ENCODE data around the gene SMAD3. TPM values are rescaled to one million over a fixed set of nuclear protein-coding genes. Genes with fewer than 3 reads are reported as not detected.

The SMAD3 gene
- total and polyA plus RNA-seq, 10 of the 15 experiments (the other 5 are each of a cell fraction or from before 2014, with no cell fraction given) = 5.6 to 43.2 (median 16.0) TPM

DNA sequence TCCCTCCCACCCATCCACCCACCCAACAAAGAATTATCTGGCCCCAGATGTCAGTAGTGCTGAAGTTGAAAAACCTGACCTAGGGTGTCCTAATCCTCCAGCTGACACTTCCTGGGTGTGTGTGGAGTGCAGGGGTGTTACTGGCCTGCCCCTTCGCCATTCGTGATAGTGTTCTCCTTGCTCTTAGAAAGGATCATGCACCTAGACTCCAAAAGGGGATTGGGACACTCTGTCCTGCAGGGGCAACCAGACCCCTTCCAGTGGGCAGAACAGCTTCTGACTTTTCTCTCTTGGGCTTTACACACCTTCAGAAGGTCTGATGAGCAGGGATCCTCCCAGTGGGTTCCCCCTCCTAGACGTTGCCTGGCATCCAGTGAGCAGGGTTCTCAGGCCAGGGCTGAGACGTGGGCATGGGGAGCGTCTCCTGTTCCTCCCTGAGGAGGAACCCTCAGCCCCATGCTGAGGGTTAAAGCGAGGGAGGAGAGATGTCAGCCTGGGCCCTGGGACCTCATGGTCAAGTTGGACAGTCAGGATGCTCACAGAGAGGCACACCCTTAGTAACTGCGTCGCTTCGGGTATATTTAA lies 114.1 kb downstream of the SMAD3 start:
- Histone ChIP-seq H4K20me1 (ENCODE audit: control insufficient read depth, insufficient read depth) (no peaks in the 10 kb centered on the region), H2AFZ (ENCODE audit: control insufficient read depth, low read depth, low read length) (no peak overlapping the region), H3K4me3 (no peak overlapping the region), H3K9ac (ENCODE audit: control insufficient read depth, insufficient read depth, low read length) (no peak overlapping the region), H3K36me3 (ENCODE audit: control insufficient read depth in 2 of 2, insufficient read depth in 2 of 2, low read length in 1 of 2) (peaks cover 25 to 30% of the 10 kb centered on the region in 2 experiments), H3K27ac (ENCODE audit: control insufficient read depth, insufficient read depth) (no peak overlapping the region), H3K27me3 (replicated peaks in 1 of 2; ENCODE audit: control insufficient read depth in 2 of 2, insufficient read depth in 2 of 2, low read length in 1 of 2) (no peaks in the 10 kb centered on the region), H3K4me1 (ENCODE audit: control insufficient read depth, insufficient read depth, low read length) (peaks cover 12% of the 10 kb centered on the region), H3K79me2 (ENCODE audit: control insufficient read depth, insufficient read depth, low read length) (no peaks in the 10 kb centered on the region), H3K9me3 (replicated peaks; ENCODE audit: control insufficient read depth, insufficient read depth, low read length) (no peaks in the 10 kb centered on the region), H3K4me2 (ENCODE audit: control insufficient read depth, insufficient read depth) (no peak overlapping the region)
- FAIRE-seq = no peak
- BruUV-seq (replicated peaks) = no TSS peak
- ChIA-PET CTCF (interaction anchor here (0.7 to 1.5 kb wide), 2 partner anchors 50 to 233 kb away, joined by 3 to 4 read pairs; no protein-coding TSS in a partner anchor), POLR2A (no interaction called here), RAD21 (ENCODE audit: unreplicated experiment) (interaction anchor here (0.6 kb wide), 1 partner anchor 135 kb away, joined by 3 read pairs; no protein-coding TSS in a partner anchor), SMC1A (ENCODE audit: uncharacterized antibody, unreplicated experiment) (no interaction called here)
- 95% methylated on average over 9 of the region's 9 CpGs for WGBS (ENCODE audit: insufficient coverage, insufficient replicate concordance, low lambda C conversion rate, missing lambda C conversion rate)
- intact Hi-C loops (cut with micrococcal nuclease; ENCODE audit: unreplicated experiment) = no loop called here
- in situ Hi-C loops (cut with MboI) = no loop called here
- no peak for ATAC-seq
- TF ChIP-seq POLR2A (IDR thresholded peaks at IDR 0.05; ENCODE audit: low read depth, low read length) (peak; percentile 41; the same call in 1 of the 2 replicates), ZNF622 (IDR thresholded peaks at IDR 0.05) (no peak)
- DNase-seq (ENCODE audit: low read depth, low spot score) = no peak

- CTCF ChIA-PET = interaction anchor here (1.5 kb wide), 1 partner anchor 233 kb away, joined by 3 read pairs; no protein-coding TSS in a partner anchor
- Histone ChIP-seq H3K79me2 (ENCODE audit: control insufficient read depth, insufficient read depth, low read length) (no peaks in the 10 kb centered on the region), H2AFZ (ENCODE audit: control insufficient read depth, low read depth, low read length) (no peak overlapping the region), H3K9ac (ENCODE audit: control insufficient read depth, insufficient read depth, low read length) (no peak overlapping the region), H3K9me3 (replicated peaks; ENCODE audit: control insufficient read depth, insufficient read depth, low read length) (no peaks in the 10 kb centered on the region), H3K4me3 (no peak overlapping the region), H4K20me1 (ENCODE audit: control insufficient read depth, insufficient read depth) (no peaks in the 10 kb centered on the region), H3K27ac (ENCODE audit: control insufficient read depth, insufficient read depth) (no peak overlapping the region), H3K36me3 (ENCODE audit: control insufficient read depth in 2 of 2, insufficient read depth in 2 of 2, low read length in 1 of 2) (peaks cover 26 to 34% of the 10 kb centered on the region in 2 experiments), H3K4me2 (ENCODE audit: control insufficient read depth, insufficient read depth) (no peak overlapping the region), H3K4me1 (ENCODE audit: control insufficient read depth, insufficient read depth, low read length) (peaks cover 7% of the 10 kb centered on the region), H3K27me3 (replicated peaks in 1 of 2; ENCODE audit: control insufficient read depth in 2 of 2, insufficient read depth in 2 of 2, low read length in 1 of 2) (no peaks in the 10 kb centered on the region)
- RAD21 ChIA-PET (ENCODE audit: unreplicated experiment) = no interaction called here
- ATAC-seq = no peak
- WGBS (ENCODE audit: insufficient coverage, insufficient replicate concordance, low lambda C conversion rate, missing lambda C conversion rate) = 98% methylated on average over 11 of the region's 11 CpGs
- no TSS peak for BruUV-seq (replicated peaks)
- FAIRE-seq = no peak
- intact Hi-C loops (cut with micrococcal nuclease; ENCODE audit: unreplicated experiment) (no loop called here), in situ Hi-C loops (cut with MboI) (no loop called here)
- no peak for DNase-seq (ENCODE audit: low read depth, low spot score)
- POLR2A ChIA-PET = no interaction called here
- SMC1A ChIA-PET (ENCODE audit: uncharacterized antibody, unreplicated experiment) = no interaction called here
- TF ChIP-seq ZNF217 (IDR thresholded peaks at IDR 0.05) = no peak
- no peak for TF ChIP-seq RCOR1 (conservative IDR thresholded peaks at IDR 0.05; ENCODE audit: low read depth, low read length)
- peak; percentile 36; the same call in 1 of the 2 replicates for TF ChIP-seq POLR2A (IDR thresholded peaks at IDR 0.05; ENCODE audit: low read depth, low read length)
- TF ChIP-seq, protein P1, sequence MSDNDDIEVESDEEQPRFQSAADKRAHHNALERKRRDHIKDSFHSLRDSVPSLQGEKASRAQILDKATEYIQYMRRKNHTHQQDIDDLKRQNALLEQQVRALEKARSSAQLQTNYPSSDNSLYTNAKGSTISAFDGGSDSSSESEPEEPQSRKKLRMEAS (IDR thresholded peaks at IDR 0.05; ENCODE audit: low read depth, low read length) = no peak
- TF ChIP-seq HDAC2 (IDR thresholded peaks at IDR 0.05) = no peak
Observed at GRCh38 chr15:67180035-67180434, 114.6 kb downstream of the SMAD3 start.
